Suprapubic skin (tissue), 4 donors: ENCODE results near the gene CMKLR1. TPM values are rescaled to one million over a fixed set of nuclear protein-coding genes. Genes with fewer than 3 reads are reported as not detected.

Experiments
- DNase-seq, 2 donors: peaks; one replicate each; pipeline ENCODE4 v3.0.0-alpha.2; 2019; ENCODE audit warnings: low spot score in 2 of 2
- H3K27ac ChIP-seq: fragments of 200-600 bp; sonication (generic); one replicate; pipeline ENCODE4 v1.5.1; 2019
- H3K27me3 ChIP-seq: fragments of 200-600 bp; sonication (generic); one replicate; pipeline ENCODE4 v1.5.1; 2019
- H3K36me3 ChIP-seq: fragments of 200-600 bp; sonication (generic); one replicate; pipeline ENCODE4 v1.5.1; 2019
- H3K4me1 ChIP-seq: fragments of 200-600 bp; sonication (generic); one replicate; pipeline ENCODE4 v1.5.1; 2019
- H3K4me3 ChIP-seq: fragments of 200-600 bp; sonication (generic); one replicate; pipeline ENCODE4 v1.5.1; 2019; ENCODE audit warnings: mild to moderate bottlenecking
- H3K9me3 ChIP-seq: fragments of 200-600 bp; sonication (generic); one replicate; pipeline ENCODE4 v1.5.1; 2019
- EP300 ChIP-seq: sonication (generic); formaldehyde crosslinking; IDR thresholded peaks from one replicate; pipeline ENCODE4 v1.6.1; 2017; ENCODE audit warnings: antibody characterized with exemption
- POLR2A ChIP-seq, 2 donors: fragments of 450-650 bp; IDR thresholded peaks; one replicate each; pipeline ENCODE4 v1.6.1; 2017; ENCODE audit warnings: antibody characterized with exemption in 2 of 2, mild to moderate bottlenecking in 2 of 2, moderate library complexity in 2 of 2
- POLR2AphosphoS5 ChIP-seq, 3 donors: sonication (generic); formaldehyde crosslinking; IDR thresholded peaks; one replicate each; pipeline ENCODE4 v1.6.1; 2017; ENCODE audit warnings: antibody characterized with exemption in 3 of 3
- WGBS: methylation state at CpG from one replicate; pipeline ENCODE4 v1.1.5; 2018; 5-methylcytosine and 5-hydroxymethylcytosine counted together
- total RNA-seq, 4 donors: library from RNA; depleted of rRNA; stranded (reverse); fragments of >200 nt; gene quantifications; one replicate each; pipeline ENCODE4 v1.1.0, GENCODE V29; 2016
- TF ChIP-seq, protein P1 (sequence below), 2 donors: fragments of 200-600 bp in 1 of 2; fragments of 450-650 bp in 1 of 2; sonication (generic) in 1 of 2; IDR thresholded peaks; one replicate each; pipeline ENCODE4 v1.5.1; 2016 to 2019; ENCODE audit warnings: antibody characterized with exemption in 2 of 2, mild to moderate bottlenecking in 1 of 2, moderate library complexity in 1 of 2

The CMKLR1 gene
- total RNA-seq, 4 donors from 2014 or later, result 2.1 to 5.2 (median 3.4) TPM

DNA sequence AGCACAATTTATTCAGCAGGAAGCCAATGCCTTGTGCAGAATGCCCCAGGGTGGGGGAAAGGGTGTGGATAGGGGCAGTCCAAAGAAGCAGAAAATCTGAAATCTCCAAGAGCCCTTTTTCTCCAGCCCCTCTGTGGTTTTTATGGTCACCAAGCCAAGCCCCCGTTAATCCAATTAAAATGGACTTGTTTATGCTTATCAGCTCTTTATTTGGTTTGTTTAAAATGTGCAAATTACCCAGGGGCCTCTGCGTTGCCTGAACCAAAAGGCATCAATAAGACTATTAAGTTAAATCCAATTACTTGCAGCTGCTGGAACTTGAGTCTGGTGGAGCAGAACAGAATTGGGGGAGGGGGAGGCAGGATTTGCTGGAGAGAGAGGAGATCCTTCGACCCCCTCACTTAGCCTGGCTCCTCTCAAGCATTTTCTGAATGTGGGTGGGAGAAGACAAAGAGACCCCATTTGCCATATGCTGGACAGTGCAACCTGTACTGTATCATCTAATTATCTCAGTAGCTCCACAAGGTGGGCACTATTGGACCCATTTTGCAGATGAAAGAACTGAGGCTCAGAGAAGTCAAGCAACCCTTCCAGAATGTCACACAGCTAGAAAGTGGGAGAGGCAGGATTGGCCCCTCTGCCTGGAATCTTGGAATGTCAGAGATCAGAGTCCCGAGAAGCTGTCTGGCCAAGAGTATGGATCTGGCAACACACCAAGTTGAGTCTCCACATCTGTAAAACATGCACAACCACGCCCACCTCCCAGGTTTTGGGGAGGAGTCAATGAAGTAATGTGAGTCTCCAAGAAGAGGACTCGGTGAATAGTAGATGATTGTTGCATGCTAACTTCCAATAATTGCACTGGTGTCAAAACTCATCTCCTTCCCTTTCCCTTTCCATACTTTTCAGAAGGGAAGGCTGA is 66.9 kb downstream of the CMKLR1 start:
- no peak for DNase-seq
- TF ChIP-seq EP300 (no peak), POLR2A (IDR thresholded peaks at IDR 0.05) (no peak), POLR2AphosphoS5 (IDR thresholded peaks at IDR 0.05) (no peak)
- TF ChIP-seq, protein P1, sequence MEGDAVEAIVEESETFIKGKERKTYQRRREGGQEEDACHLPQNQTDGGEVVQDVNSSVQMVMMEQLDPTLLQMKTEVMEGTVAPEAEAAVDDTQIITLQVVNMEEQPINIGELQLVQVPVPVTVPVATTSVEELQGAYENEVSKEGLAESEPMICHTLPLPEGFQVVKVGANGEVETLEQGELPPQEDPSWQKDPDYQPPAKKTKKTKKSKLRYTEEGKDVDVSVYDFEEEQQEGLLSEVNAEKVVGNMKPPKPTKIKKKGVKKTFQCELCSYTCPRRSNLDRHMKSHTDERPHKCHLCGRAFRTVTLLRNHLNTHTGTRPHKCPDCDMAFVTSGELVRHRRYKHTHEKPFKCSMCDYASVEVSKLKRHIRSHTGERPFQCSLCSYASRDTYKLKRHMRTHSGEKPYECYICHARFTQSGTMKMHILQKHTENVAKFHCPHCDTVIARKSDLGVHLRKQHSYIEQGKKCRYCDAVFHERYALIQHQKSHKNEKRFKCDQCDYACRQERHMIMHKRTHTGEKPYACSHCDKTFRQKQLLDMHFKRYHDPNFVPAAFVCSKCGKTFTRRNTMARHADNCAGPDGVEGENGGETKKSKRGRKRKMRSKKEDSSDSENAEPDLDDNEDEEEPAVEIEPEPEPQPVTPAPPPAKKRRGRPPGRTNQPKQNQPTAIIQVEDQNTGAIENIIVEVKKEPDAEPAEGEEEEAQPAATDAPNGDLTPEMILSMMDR (IDR thresholded peaks at IDR 0.05), result no peak
- H3K36me3 ChIP-seq, result no peaks in the 10 kb centered on the region
- peaks cover 5% of the 10 kb centered on the region for H3K27me3 ChIP-seq
- peaks cover 6% of the 10 kb centered on the region for H3K4me1 ChIP-seq
- H3K9me3 ChIP-seq, result no peaks in the 10 kb centered on the region
- no peak overlapping the region for H3K4me3 ChIP-seq
- no peak overlapping the region for H3K27ac ChIP-seq
- WGBS, result 65% methylated on average over 6 of the region's 6 CpGs

DNA sequence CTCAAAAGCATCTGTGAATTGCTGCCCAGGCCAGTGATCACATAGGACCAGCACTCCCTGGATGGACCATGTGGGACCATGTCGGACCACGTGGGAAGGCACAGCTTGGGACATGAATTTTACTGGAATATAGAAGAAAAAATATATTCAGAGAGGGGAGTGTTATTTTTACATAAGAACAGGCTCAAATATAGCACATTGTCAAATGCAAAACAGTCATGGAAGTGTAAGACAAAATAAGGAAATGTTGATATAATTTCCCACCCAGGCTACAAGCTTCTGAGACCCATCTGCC is 68.3 kb downstream of the CMKLR1 start:
- no peak for DNase-seq
- H3K27me3 ChIP-seq, result peaks cover 5% of the 10 kb centered on the region
- TF ChIP-seq, protein P1 (IDR thresholded peaks at IDR 0.05), result no peak
- no peak for TF ChIP-seq POLR2A (IDR thresholded peaks at IDR 0.05)
- no peak for TF ChIP-seq POLR2AphosphoS5 (IDR thresholded peaks at IDR 0.05)
- no peak for TF ChIP-seq EP300
- no peaks in the 10 kb centered on the region for H3K36me3 ChIP-seq
- WGBS, result 75% methylated on average over 2 of the region's 2 CpGs
- H3K4me3 ChIP-seq, result no peak overlapping the region
- no peaks in the 10 kb centered on the region for H3K9me3 ChIP-seq
- no peak overlapping the region for H3K27ac ChIP-seq
- peaks cover 6% of the 10 kb centered on the region for H3K4me1 ChIP-seq

DNA sequence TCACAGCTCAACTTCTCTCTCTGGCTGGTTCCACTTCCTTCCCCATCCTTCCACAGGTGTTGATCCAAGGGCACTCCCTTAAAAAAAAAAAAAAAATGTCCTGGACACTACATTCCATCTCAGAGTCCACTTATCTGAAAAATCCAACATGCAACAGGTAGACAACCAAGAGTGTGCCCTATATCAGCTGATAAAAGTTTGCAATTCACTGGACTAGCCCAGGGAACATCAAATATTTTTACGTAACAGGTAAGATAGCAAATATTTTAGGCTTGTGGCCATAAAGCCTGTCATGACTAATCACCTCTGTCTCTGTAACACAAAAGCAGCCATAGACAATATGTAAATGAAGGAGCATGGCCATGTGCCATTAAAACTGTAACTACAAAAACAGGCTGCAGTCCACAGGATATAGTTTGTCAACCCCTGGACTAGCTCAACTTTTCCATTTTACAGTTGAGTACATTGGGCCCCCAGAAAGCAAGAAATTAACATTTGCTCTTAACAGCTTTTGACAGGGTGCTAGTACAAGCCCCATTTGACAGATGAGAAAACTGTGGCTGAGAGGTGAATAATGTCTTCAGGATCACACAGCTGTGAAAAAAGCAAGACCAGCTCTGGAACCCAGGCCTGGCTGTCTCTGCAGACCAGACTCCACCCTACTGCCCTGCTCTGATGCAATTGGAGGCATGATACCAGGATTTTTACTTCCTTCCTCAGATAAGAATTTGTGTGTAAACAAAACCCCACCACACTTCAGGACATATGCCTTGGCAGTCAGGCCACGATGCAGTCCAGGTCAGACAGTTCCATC is 68.9 kb downstream of the CMKLR1 start:
- no peaks in the 10 kb centered on the region for H3K9me3 ChIP-seq
- no peak for TF ChIP-seq POLR2A (IDR thresholded peaks at IDR 0.05)
- no peak for TF ChIP-seq POLR2AphosphoS5 (IDR thresholded peaks at IDR 0.05)
- no peak for TF ChIP-seq EP300
- TF ChIP-seq, protein P1 (IDR thresholded peaks at IDR 0.05), result no peak
- no peaks in the 10 kb centered on the region for H3K36me3 ChIP-seq
- no peak for DNase-seq
- no peak overlapping the region for H3K4me3 ChIP-seq
- peaks cover 5% of the 10 kb centered on the region for H3K27me3 ChIP-seq
- peaks cover 6% of the 10 kb centered on the region for H3K4me1 ChIP-seq
- 62% methylated on average over 2 of the region's 2 CpGs for WGBS
- H3K27ac ChIP-seq, result no peak overlapping the region

DNA sequence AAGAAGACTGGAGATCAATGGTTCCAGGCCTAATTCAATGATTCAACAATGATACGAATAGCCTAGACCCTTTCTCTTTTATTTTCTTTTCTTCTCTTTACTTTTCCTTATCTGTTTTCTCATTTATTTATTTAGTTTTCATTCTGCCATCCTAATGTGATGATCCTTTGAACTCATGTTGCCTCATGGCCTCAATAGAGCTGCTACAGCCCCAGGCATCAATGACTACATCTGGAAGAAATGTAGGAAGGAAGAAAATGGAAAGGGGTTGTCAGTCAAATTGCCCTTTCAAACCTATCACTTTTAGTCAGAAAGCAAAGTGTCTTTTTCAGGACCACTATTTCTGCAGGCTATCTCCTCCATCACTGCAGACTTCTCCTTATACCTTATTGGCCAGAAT is 69.9 kb downstream of the CMKLR1 start:
- Histone ChIP-seq H3K27me3 (peaks cover 6% of the 10 kb centered on the region), H3K27ac (no peak overlapping the region), H3K36me3 (no peaks in the 10 kb centered on the region), H3K9me3 (no peaks in the 10 kb centered on the region), H3K4me3 (no peak overlapping the region), H3K4me1 (peaks cover 6% of the 10 kb centered on the region)
- 71% methylated on average over 1 of the region's 1 CpG for WGBS
- TF ChIP-seq POLR2A (IDR thresholded peaks at IDR 0.05) (no peak), POLR2AphosphoS5 (IDR thresholded peaks at IDR 0.05) (no peak), EP300 (no peak)
- TF ChIP-seq, protein P1 (IDR thresholded peaks at IDR 0.05), result no peak
- no peak for DNase-seq

DNA sequence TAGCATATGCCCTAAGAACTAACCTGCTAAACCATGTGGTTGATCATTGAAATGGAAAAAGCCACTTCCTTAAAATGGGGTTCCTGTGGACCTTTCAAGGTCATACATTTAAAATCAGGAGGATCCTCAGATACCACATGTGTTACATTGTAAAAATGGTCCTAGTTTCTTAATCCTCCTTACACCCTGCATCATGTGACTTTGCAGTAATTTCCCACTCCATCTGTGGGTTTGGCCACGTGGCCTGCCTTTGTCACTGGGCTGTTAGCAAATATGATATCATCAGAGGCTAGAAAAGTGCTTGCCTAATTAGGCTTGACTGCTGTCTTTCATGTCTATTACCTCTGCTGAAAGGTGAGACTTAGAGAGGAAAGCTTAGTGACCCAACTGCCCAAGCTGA is 70.7 kb downstream of the CMKLR1 start:
- Histone ChIP-seq H3K4me3 (no peak overlapping the region), H3K9me3 (no peaks in the 10 kb centered on the region), H3K27ac (no peak overlapping the region), H3K27me3 (peaks cover 3% of the 10 kb centered on the region), H3K4me1 (peaks cover 6% of the 10 kb centered on the region), H3K36me3 (no peaks in the 10 kb centered on the region)
- TF ChIP-seq POLR2A (IDR thresholded peaks at IDR 0.05) (no peak), POLR2AphosphoS5 (IDR thresholded peaks at IDR 0.05) (no peak), EP300 (no peak)
- TF ChIP-seq, protein P1 (IDR thresholded peaks at IDR 0.05), result no peak
- 46% methylated on average over 1 of the region's 1 CpG for WGBS
- DNase-seq, result no peak
